MCF 10A (cell line): ENCODE results near the gene WDR48. TPM values are rescaled to one million over a fixed set of nuclear protein-coding genes. Genes with fewer than 3 reads are reported as not detected.

Source experiments
- BruUV-seq: library from RNA; stranded (reverse); fragments of 400-500 nt; replicated peaks from 2 replicates; lab custom pipeline; 2021; lab: Mats Ljungman, UMichigan
- CTCF ChIA-PET: fragments of 300-600 bp; sonication (Branson Sonifier 250); formaldehyde crosslinking; extraction: SDS; loops from one replicate; lab custom pipeline; 2021; ENCODE audit warnings: antibody characterized with exemption, inconsistent platforms; lab: Yijun Ruan, JAX
- POLR2A ChIA-PET: fragments of 300-600, 350-650 bp; sonication (Branson Sonifier 250); formaldehyde crosslinking; extraction: SDS; loops from one replicate; lab custom pipeline; 2020; ENCODE audit warnings: antibody characterized with exemption, inconsistent platforms; lab: Yijun Ruan, JAX
- DNase-seq: peaks from one replicate; pipeline ENCODE4 v3.0.0-alpha.2; 2018; ENCODE audit not compliant: unreplicated experiment
- H3K27ac Mint-ChIP-seq: one replicate; pipeline ENCODE4 v1.8.0; 2022; ENCODE audit warnings: mild to moderate bottlenecking, low read depth, mixed read lengths; ENCODE audit not compliant: unreplicated experiment
- H3K27me3 Mint-ChIP-seq: one replicate; pipeline ENCODE4 v1.8.0; 2022; ENCODE audit warnings: mixed read lengths; ENCODE audit not compliant: insufficient read depth, unreplicated experiment
- H3K36me3 Mint-ChIP-seq: one replicate; pipeline ENCODE4 v1.8.0; 2022; ENCODE audit warnings: mild to moderate bottlenecking, moderate library complexity, mixed read lengths; ENCODE audit not compliant: insufficient read depth, unreplicated experiment
- H3K4me1 Mint-ChIP-seq: one replicate; pipeline ENCODE4 v1.8.0; 2022; ENCODE audit warnings: mixed read lengths; ENCODE audit not compliant: insufficient read depth, unreplicated experiment
- H3K4me3 Mint-ChIP-seq: one replicate; pipeline ENCODE4 v1.8.0; 2022; ENCODE audit warnings: mild to moderate bottlenecking, moderate library complexity, mixed read lengths; ENCODE audit not compliant: unreplicated experiment
- H3K9me3 Mint-ChIP-seq: one replicate; pipeline ENCODE4 v1.8.0; 2022; ENCODE audit warnings: mixed read lengths; ENCODE audit not compliant: unreplicated experiment
- intact Hi-C: fragments of 100-400 bp; cut with micrococcal nuclease; formaldehyde crosslinking; loops from 2 replicates; pipeline ENCODE4 v1.14.1; 2022
- total RNA-seq: library from RNA; stranded (reverse); gene quantifications from 2 replicates; pipeline ENCODE4 v1.2.3, GENCODE V29; 2022
- TF ChIP-seq, protein P1 (sequence below): fragments of 200-600 bp; IDR thresholded peaks from one replicate; pipeline ENCODE4 v1.8.0; 2022; ENCODE audit warnings: antibody characterized with exemption, mild to moderate bottlenecking; ENCODE audit not compliant: unreplicated experiment

WDR48 gene
- total RNA-seq, 1 experiment from 2014 or later, result 26.0 TPM

DNA sequence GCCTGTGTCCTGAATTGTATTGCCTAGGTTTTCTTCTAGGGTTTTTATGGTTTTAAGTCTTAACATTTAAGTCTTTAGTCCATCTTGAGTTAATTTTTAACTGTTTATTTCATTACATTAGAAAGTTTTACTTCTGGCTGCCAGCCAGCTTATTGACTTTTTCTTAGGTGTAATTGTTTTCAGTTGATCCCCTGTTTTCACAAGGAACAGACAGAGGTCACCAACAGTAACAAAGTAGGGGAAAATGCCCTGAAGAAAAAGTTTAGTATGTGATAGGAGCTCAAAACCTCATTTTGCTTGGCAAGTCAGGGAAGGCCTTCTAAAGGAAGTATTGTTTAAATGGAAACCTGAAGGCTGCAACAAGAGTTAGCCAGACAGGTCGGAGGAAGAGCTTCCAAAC is 10.4 kb downstream of the WDR48 start:
- POLR2A ChIA-PET, result interaction anchor here (0.9 kb wide), 1 partner anchor 9 kb away, joined by 3 read pairs; no protein-coding TSS in a partner anchor
- DNase-seq, result no peak
- H3K36me3 Mint-ChIP-seq, result peaks cover 10% of the 10 kb centered on the region
- intact Hi-C loops, result no loop called here
- BruUV-seq, result no TSS peak
- TF ChIP-seq, protein P1, sequence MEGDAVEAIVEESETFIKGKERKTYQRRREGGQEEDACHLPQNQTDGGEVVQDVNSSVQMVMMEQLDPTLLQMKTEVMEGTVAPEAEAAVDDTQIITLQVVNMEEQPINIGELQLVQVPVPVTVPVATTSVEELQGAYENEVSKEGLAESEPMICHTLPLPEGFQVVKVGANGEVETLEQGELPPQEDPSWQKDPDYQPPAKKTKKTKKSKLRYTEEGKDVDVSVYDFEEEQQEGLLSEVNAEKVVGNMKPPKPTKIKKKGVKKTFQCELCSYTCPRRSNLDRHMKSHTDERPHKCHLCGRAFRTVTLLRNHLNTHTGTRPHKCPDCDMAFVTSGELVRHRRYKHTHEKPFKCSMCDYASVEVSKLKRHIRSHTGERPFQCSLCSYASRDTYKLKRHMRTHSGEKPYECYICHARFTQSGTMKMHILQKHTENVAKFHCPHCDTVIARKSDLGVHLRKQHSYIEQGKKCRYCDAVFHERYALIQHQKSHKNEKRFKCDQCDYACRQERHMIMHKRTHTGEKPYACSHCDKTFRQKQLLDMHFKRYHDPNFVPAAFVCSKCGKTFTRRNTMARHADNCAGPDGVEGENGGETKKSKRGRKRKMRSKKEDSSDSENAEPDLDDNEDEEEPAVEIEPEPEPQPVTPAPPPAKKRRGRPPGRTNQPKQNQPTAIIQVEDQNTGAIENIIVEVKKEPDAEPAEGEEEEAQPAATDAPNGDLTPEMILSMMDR, result no peak
- H3K9me3 Mint-ChIP-seq, result no peaks in the 10 kb centered on the region
- H3K27ac Mint-ChIP-seq, result no peak overlapping the region
- CTCF ChIA-PET, result interaction anchor here (0.6 to 1.1 kb wide), 2 partner anchors 227 to 785 kb away, joined by 3 read pairs; no protein-coding TSS in a partner anchor
- no peaks in the 10 kb centered on the region for H3K4me1 Mint-ChIP-seq
- H3K4me3 Mint-ChIP-seq, result no peak overlapping the region
- no peaks in the 10 kb centered on the region for H3K27me3 Mint-ChIP-seq

DNA sequence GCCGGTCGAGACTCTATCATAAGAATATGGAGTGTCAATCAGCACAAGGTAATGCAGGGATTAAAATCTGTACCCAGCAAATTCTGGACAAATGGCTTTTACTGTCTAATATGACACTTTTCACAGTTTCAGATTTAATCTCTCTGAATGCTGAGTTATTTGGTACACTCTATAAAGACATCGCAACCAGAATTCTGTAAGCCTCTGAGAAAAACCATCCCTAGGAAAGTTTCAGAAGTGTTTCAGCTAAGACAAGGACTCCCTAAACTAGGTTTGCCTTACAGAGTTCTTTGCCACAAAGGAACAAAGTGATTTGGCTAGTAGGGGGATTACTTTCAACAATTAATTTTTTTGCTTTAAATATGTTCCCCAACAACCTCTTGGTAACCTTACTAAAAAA is 11.3 kb downstream of the WDR48 start:
- CTCF ChIA-PET, result interaction anchor here (1.1 kb wide), 1 partner anchor 226 kb away, joined by 3 read pairs; no protein-coding TSS in a partner anchor
- Mint-ChIP-seq H3K27me3 (no peaks in the 10 kb centered on the region), H3K4me1 (peaks cover 5% of the 10 kb centered on the region), H3K36me3 (peaks cover 20% of the 10 kb centered on the region), H3K4me3 (no peak overlapping the region), H3K27ac (no peak overlapping the region), H3K9me3 (no peaks in the 10 kb centered on the region)
- POLR2A ChIA-PET, result no interaction called here
- TF ChIP-seq, protein P1, result no peak
- BruUV-seq, result no TSS peak
- no peak for DNase-seq
- intact Hi-C loops, result no loop called here

DNA sequence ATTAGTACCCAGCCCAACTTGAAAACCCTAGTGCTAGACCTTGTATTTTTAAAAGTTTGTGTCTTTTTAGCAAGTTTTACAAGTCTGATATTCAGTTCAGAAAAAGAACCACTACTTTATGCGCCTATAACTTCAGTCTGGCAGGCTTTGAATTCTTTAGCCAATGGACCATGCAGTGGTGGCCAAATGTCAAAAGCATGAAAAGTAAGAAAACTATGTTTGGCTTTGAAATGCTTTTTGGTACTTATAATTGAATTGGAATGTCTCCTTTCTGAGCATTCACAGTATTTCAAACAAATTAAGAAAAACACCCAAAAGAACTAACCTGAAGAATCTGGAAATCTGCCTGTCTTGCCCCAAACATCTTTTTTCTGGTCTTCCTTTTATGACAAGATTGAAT is 12.8 kb downstream of the WDR48 start:
- Mint-ChIP-seq H3K4me3 (no peak overlapping the region), H3K27me3 (no peaks in the 10 kb centered on the region), H3K9me3 (no peaks in the 10 kb centered on the region), H3K27ac (no peak overlapping the region), H3K4me1 (peaks cover 5% of the 10 kb centered on the region), H3K36me3 (peaks cover 22% of the 10 kb centered on the region)
- no TSS peak for BruUV-seq
- TF ChIP-seq, protein P1, result no peak
- DNase-seq, result no peak
- intact Hi-C loops, result no loop called here
- ChIA-PET CTCF (interaction anchor here (0.6 to 1.4 kb wide), 3 partner anchors 14 to 228 kb away, joined by 3 to 5 read pairs (median 5); no protein-coding TSS in a partner anchor), POLR2A (interaction anchor here (1.2 kb wide), 1 partner anchor 12 kb away, joined by 3 read pairs; no protein-coding TSS in a partner anchor)

DNA sequence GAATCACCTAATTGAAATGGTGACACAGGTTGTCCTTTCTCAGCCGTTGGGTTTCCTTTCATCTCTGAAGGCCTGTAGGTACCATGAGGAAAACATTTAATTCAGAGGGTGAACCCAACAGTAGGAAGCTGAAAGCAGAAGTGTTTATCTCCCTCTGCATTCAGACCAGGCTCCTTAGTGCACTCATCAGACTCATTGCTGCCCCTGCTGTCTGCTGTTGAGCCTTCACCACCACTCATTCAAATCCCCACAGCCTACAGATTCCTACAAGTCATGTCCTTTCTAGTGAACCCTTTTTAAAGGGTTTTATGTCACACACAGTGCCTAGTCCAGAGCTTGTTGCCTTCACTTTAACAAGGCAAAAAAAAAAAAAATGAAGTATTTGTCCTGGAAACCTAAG is 13.4 kb downstream of the WDR48 start:
- DNase-seq, result peak; percentile 20
- POLR2A ChIA-PET, result interaction anchor here (1.2 to 1.5 kb wide), 2 partner anchors 11 to 13 kb away, joined by 3 read pairs; partner anchors contain the start of genes SCN11A and WDR48
- H3K4me3 Mint-ChIP-seq, result no peak overlapping the region
- H3K27ac Mint-ChIP-seq, result no peak overlapping the region
- peaks cover 26% of the 10 kb centered on the region for H3K36me3 Mint-ChIP-seq
- intact Hi-C loops, result no loop called here
- H3K27me3 Mint-ChIP-seq, result no peaks in the 10 kb centered on the region
- TF ChIP-seq, protein P1, result peak; percentile 24
- CTCF ChIA-PET, result interaction anchor here (0.6 to 1.4 kb wide), 6 partner anchors 15 to 227 kb away, joined by 3 to 5 read pairs (median 4); no protein-coding TSS in a partner anchor
- H3K4me1 Mint-ChIP-seq, result peaks cover 5% of the 10 kb centered on the region
- BruUV-seq, result no TSS peak
- no peaks in the 10 kb centered on the region for H3K9me3 Mint-ChIP-seq
